Parietal lobe (tissue), 2 donors: ENCODE results near the gene ACTRT3. TPM values are rescaled to one million over a fixed set of nuclear protein-coding genes. Genes with fewer than 3 reads are reported as not detected.

Source experiments
- small RNA-seq: library from RNA; depleted of rRNA; stranded (forward); fragments of <200 nt; gene quantifications from one replicate; pipeline ENCODE3, GENCODE V24; 2014; ENCODE audit warnings: low replicate concordance
- total RNA-seq: library from RNA; depleted of rRNA; stranded (reverse); fragments of >200 nt; gene quantifications from one replicate; pipeline ENCODE4 v1.2.3, GENCODE V29; 2014

The ACTRT3 gene
- 2.8 TPM for total RNA-seq

GRCh38 chr3:169769287-169770181 lies at the start of gene ACTRT3:
Gene ACTRT3 (minus strand): TSS chr3:169769561. CDS start chr3:169769520, 41 bp downstream.

GRCh38 chr3:169812332-169813235 lies 43.2 kb upstream of the ACTRT3 start, which contains the start of the genes LRRC34 and LRRIQ4:
Gene LRRC34 (minus strand): TSS chr3:169812904. CDS start chr3:169812548, 356 bp downstream.
Gene LRRIQ4 (plus strand): TSS chr3:169812870. CDS start chr3:169821922, 9,052 bp downstream.

GRCh38 chr3:169772897-169773816 lies 3.8 kb upstream of the ACTRT3 start, which contains the start of gene MYNN:
Gene MYNN (plus strand): TSS chr3:169773396. CDS start chr3:169774296, 900 bp downstream.

GRCh38 chr3:169764882-169765612 lies 4.3 kb downstream of the ACTRT3 start, which contains the start of gene TERC:
Gene TERC (minus strand): TSS chr3:169765060.

Small RNAs within 50 kb of the gene (small RNA-seq; reads per million reads assigned to genes)
- gene RNU6-637P: not detected

Other genes starting within 250 kb of the ACTRT3 start
- 5.9 TPM for gene MECOM, start 105.8 kb downstream of the ACTRT3 start, total RNA-seq
- gene TERC, start 4.5 kb downstream of the ACTRT3 start, total RNA-seq: 57.6 TPM
- 44.1 TPM for gene MYNN, start 3.8 kb upstream of the ACTRT3 start, total RNA-seq
- gene LRRIQ4, start 43.3 kb upstream of the ACTRT3 start, total RNA-seq: 0.63 TPM
- 11.6 TPM for gene LRRC34, start 43.3 kb upstream of the ACTRT3 start, total RNA-seq
- not detected for gene LRRC31, start 100.4 kb upstream of the ACTRT3 start, total RNA-seq
- gene SAMD7, start 142.0 kb upstream of the ACTRT3 start, total RNA-seq: not detected
- 69.5 TPM for gene SEC62, start 197.2 kb upstream of the ACTRT3 start, total RNA-seq